GM23338 (cell line): ENCODE data around the gene H2AZ1. TPM values are rescaled to one million over a fixed set of nuclear protein-coding genes. Genes with fewer than 3 reads are reported as not detected.

Source experiments
- ATAC-seq: fragments of 200-7000 bp; cut with Tn5 transposase; 3 replicates; pipeline ENCODE4 v1.9.1; 2020
- DNase-seq: peaks from one replicate; pipeline ENCODE4 v3.0.0-alpha.2; 2015; ENCODE audit warnings: low spot score
- H2AFZ ChIP-seq: fragments of 200-600 bp; sonication (generic); 2 replicates; pipeline ENCODE4 v1.8.0; 2016; ENCODE audit warnings: antibody characterized with exemption, mild to moderate bottlenecking, moderate library complexity
- H3F3A ChIP-seq: fragments of 200-600 bp; sonication (generic); replicated peaks from 2 replicates; pipeline ENCODE4 v1.8.0; 2017; ENCODE audit warnings: antibody characterized with exemption, mixed run types, low read depth
- H3K27ac ChIP-seq: fragments of 200-600 bp; sonication (generic); 2 replicates; pipeline ENCODE4 v1.6.1; 2016; ENCODE audit warnings: low read depth
- H3K27me3 ChIP-seq: fragments of 200-600 bp; sonication (generic); 2 replicates; pipeline ENCODE4 v1.8.0; 2016; ENCODE audit warnings: mild to moderate bottlenecking, mixed run types, moderate library complexity; ENCODE audit not compliant: insufficient read depth
- H3K36me3 ChIP-seq: fragments of 200-600 bp; sonication (generic); 2 replicates; pipeline ENCODE4 v1.8.0; 2016; ENCODE audit warnings: mild to moderate bottlenecking; ENCODE audit not compliant: insufficient read depth
- H3K4me1 ChIP-seq: fragments of 200-600 bp; sonication (generic); 2 replicates; pipeline ENCODE4 v1.8.0; 2016; ENCODE audit warnings: mild to moderate bottlenecking, moderate library complexity; ENCODE audit not compliant: insufficient read depth
- H3K4me2 ChIP-seq: fragments of 200-600 bp; sonication (generic); 2 replicates; pipeline ENCODE4 v1.7.1; 2017; ENCODE audit warnings: mixed run types
- H3K4me3 ChIP-seq: fragments of 200-600 bp; sonication (generic); 2 replicates; pipeline ENCODE4 v1.6.1; 2016; ENCODE audit warnings: mixed run types
- H3K79me2 ChIP-seq: fragments of 200-600 bp; sonication (generic); replicated peaks from 2 replicates; pipeline ENCODE4 v1.8.0; 2017; ENCODE audit warnings: mild to moderate bottlenecking; ENCODE audit not compliant: insufficient read depth
- H3K9me2 ChIP-seq: fragments of 200-600 bp; sonication (generic); 2 replicates; pipeline ENCODE4 v1.8.0; 2017; ENCODE audit not compliant: insufficient read depth
- H4K20me1 ChIP-seq: fragments of 200-600 bp; sonication (generic); replicated peaks from 2 replicates; pipeline ENCODE4 v1.8.0; 2017; ENCODE audit warnings: mild to moderate bottlenecking; ENCODE audit not compliant: insufficient read depth
- H3K27ac Mint-ChIP-seq: 2 replicates; pipeline ENCODE4 v1.8.0; 2020; ENCODE audit warnings: inconsistent platforms, mild to moderate bottlenecking, moderate library complexity, mixed read lengths
- H3K27me3 Mint-ChIP-seq: 3 replicates; pipeline ENCODE4 v1.8.0; 2022; ENCODE audit warnings: low read depth, mild to moderate bottlenecking, moderate library complexity, mixed read lengths, inconsistent platforms; ENCODE audit not compliant: insufficient read depth, poor library complexity
- H3K36me3 Mint-ChIP-seq: 3 replicates; pipeline ENCODE4 v1.8.0; 2021; ENCODE audit warnings: low read depth, mild to moderate bottlenecking, inconsistent platforms, moderate library complexity, mixed read lengths
- H3K4me1 Mint-ChIP-seq: 3 replicates; pipeline ENCODE4 v1.8.0; 2020; ENCODE audit warnings: mild to moderate bottlenecking, inconsistent platforms, mixed read lengths
- H3K4me3 Mint-ChIP-seq: 3 replicates; pipeline ENCODE4 v1.8.0; 2021; ENCODE audit warnings: moderate library complexity, mild to moderate bottlenecking, inconsistent platforms, mixed read lengths
- H3K9me3 Mint-ChIP-seq: 3 replicates; pipeline ENCODE4 v1.8.0; 2020; ENCODE audit warnings: moderate library complexity, mild to moderate bottlenecking, inconsistent platforms, mixed read lengths
- CTCF ChIP-seq, 2 experiments: fragments of 200-600 bp in 1 of 2; sonication (generic) in 1 of 2; conservative IDR thresholded peaks; 2 replicates each; pipeline versions ENCODE4 v1.5.1 to v1.6.1; 2016 to 2017; ENCODE audit warnings: antibody characterized with exemption in 2 of 2, low read depth in 2 of 2, mild to moderate bottlenecking in 2 of 2, moderate library complexity in 1 of 2
- ETS1 ChIP-seq: IDR thresholded peaks from 2 replicates; pipeline ENCODE4 v1.6.1; 2016; ENCODE audit warnings: antibody characterized with exemption
- EZH2 ChIP-seq: fragments of 200-600 bp; sonication (generic); IDR thresholded peaks from one replicate; pipeline ENCODE4 v1.8.0; 2017; ENCODE audit warnings: antibody characterized with exemption, mild to moderate bottlenecking, low read depth; ENCODE audit not compliant: unreplicated experiment
- EZH2phosphoT487 ChIP-seq: fragments of 200-600 bp; sonication (generic); IDR thresholded peaks from one replicate; pipeline ENCODE4 v1.8.1; 2018; ENCODE audit warnings: antibody characterized with exemption; ENCODE audit not compliant: unreplicated experiment
- NANOG ChIP-seq: IDR thresholded peaks from 2 replicates; pipeline ENCODE4 v1.6.1; 2016; ENCODE audit warnings: antibody characterized with exemption, borderline replicate concordance
- POLR2AphosphoS5 ChIP-seq: IDR thresholded peaks from 2 replicates; pipeline ENCODE4 v1.6.1; 2016; ENCODE audit warnings: antibody characterized with exemption, low read depth
- ZNF114 ChIP-seq: fragments of 250-450 bp; sonication (Bioruptor Pico); IDR thresholded peaks from 2 replicates; pipeline ENCODE4 v1.5.0; 2020; ENCODE audit warnings: mild to moderate bottlenecking, moderate library complexity
- ZNF331 ChIP-seq: fragments of 250-450 bp; sonication (Bioruptor Pico); IDR thresholded peaks from 2 replicates; pipeline ENCODE4 v1.5.0; 2020; ENCODE audit warnings: low read depth, mild to moderate bottlenecking, moderate library complexity
- ZNF462 ChIP-seq: fragments of 250-450 bp; sonication (Bioruptor Pico); IDR thresholded peaks from 2 replicates; pipeline ENCODE4 v1.5.0; 2020; ENCODE audit warnings: mild to moderate bottlenecking, moderate library complexity
- polyA plus RNA-seq: library from polyadenylated mRNA; unstranded; fragments of >200 nt; fragmentation: Nextera tagmentation; extraction: Ambion mirVana; gene quantifications from 2 replicates; pipeline ENCODE4 v1.2.1, GENCODE V29; 2016
- total RNA-seq: library from RNA; depleted of rRNA; stranded (reverse); fragments of >200 nt; shearing (Covaris generic); gene quantifications from 2 replicates; pipeline ENCODE4 v1.2.3, GENCODE V29; 2014

Gene H2AZ1
- total and polyA plus RNA-seq, 2 experiments from 2014 or later = 585 to 1,933 TPM

- TF ChIP-seq CTCF (conservative IDR thresholded peaks at IDR 0.05; ENCODE audit: low read depth in 2 of 2) = no peak
- TF ChIP-seq ZNF462 = no peak
- no peak for TF ChIP-seq ZNF114 (CRISPR knock-in tag)
- no peak for TF ChIP-seq EZH2
- TF ChIP-seq EZH2phosphoT487 = no peak
Observed at GRCh38 chr4:99966692-99967091, 16.6 kb upstream of the H2AZ1 start (continued).

GRCh38 chr4:99965674-99966350 lies 15.7 kb upstream of the H2AZ1 start:
- no peak overlapping the region for H3K4me3 Mint-ChIP-seq
- no peak for DNase-seq
- no peak overlapping the region for H3K27ac ChIP-seq
- H3K9me2 ChIP-seq = no peaks in the 10 kb centered on the region
- H3F3A ChIP-seq = no peaks in the 10 kb centered on the region
- no peaks in the 10 kb centered on the region for H3K79me2 ChIP-seq
- no peaks in the 10 kb centered on the region for H4K20me1 ChIP-seq
- no peaks in the 10 kb centered on the region; the same call in 2 of the 3 replicates for H3K4me1 Mint-ChIP-seq
- no peaks in the 10 kb centered on the region for H3K9me3 Mint-ChIP-seq
- no peaks in the 10 kb centered on the region for H3K36me3 Mint-ChIP-seq
- no peak overlapping the region for H3K4me3 ChIP-seq
- no peaks in the 10 kb centered on the region for H3K4me1 ChIP-seq
- no peak overlapping the region for H3K27ac Mint-ChIP-seq
- no peaks in the 10 kb centered on the region for H3K36me3 ChIP-seq
- peaks cover 2% of the 10 kb centered on the region for H3K27me3 Mint-ChIP-seq
- H3K27me3 ChIP-seq = no peaks in the 10 kb centered on the region
- ATAC-seq = no peak
- H3K4me2 ChIP-seq = no peak overlapping the region
- peak overlapping the region; percentile 57; the same call in 1 of the 2 replicates for H2AFZ ChIP-seq
- TF ChIP-seq ZNF114 (CRISPR knock-in tag) = no peak
- TF ChIP-seq ETS1 = no peak
- no peak for TF ChIP-seq ZNF331 (CRISPR knock-in tag)
- TF ChIP-seq EZH2 = no peak
- no peak for TF ChIP-seq CTCF (conservative IDR thresholded peaks at IDR 0.05; ENCODE audit: low read depth in 2 of 2)
- no peak for TF ChIP-seq POLR2AphosphoS5
- TF ChIP-seq NANOG = no peak
